Osteoblast (primary cell): ENCODE data around the gene RNF144A. TPM values are rescaled to one million over a fixed set of nuclear protein-coding genes. Genes with fewer than 3 reads are reported as not detected.
"Not testable (repeated sequence)": the region's sequence is repeated elsewhere in the genome, so short reads cannot be mapped to it uniquely, and the experiment has no call there.

Experiments used
- DNase-seq: peaks from one replicate; pipeline ENCODE4 v3.0.0; 2011; ENCODE audit warnings: low spot score, mixed read lengths; ENCODE audit not compliant: insufficient read length; ENCODE audit errors: missing footprints
- H2AFZ ChIP-seq: 2 replicates; pipeline ENCODE4 v1.6.0; 2011; ENCODE audit warnings: mild to moderate bottlenecking, low read length
- H3K27ac ChIP-seq: 2 replicates; pipeline ENCODE4 v1.5.1; 2011; ENCODE audit warnings: mild to moderate bottlenecking, low read depth, low read length, moderate library complexity
- H3K27me3 ChIP-seq: 2 replicates; pipeline ENCODE4 v1.6.0; 2012; ENCODE audit warnings: mild to moderate bottlenecking, control low read depth, inconsistent platforms, low read length, moderate library complexity; ENCODE audit not compliant: insufficient read depth
- H3K36me3 ChIP-seq: 2 replicates; pipeline ENCODE4 v1.5.1; 2011; ENCODE audit warnings: mild to moderate bottlenecking, low read length, control low read depth, moderate library complexity; ENCODE audit not compliant: insufficient read depth
- H3K4me1 ChIP-seq: 2 replicates; pipeline ENCODE4 v1.5.1; 2011; ENCODE audit warnings: mild to moderate bottlenecking, low read length, control low read depth, moderate library complexity; ENCODE audit not compliant: insufficient read depth
- H3K4me2 ChIP-seq: 2 replicates; pipeline ENCODE4 v1.6.0; 2011; ENCODE audit warnings: mild to moderate bottlenecking, low read length; ENCODE audit not compliant: insufficient read depth
- H3K4me3 ChIP-seq: fragments of 200-600 bp; sonication (generic); 3 replicates; pipeline ENCODE4 v1.5.1; 2012; ENCODE audit warnings: mild to moderate bottlenecking, low read length, inconsistent platforms; ENCODE audit not compliant: insufficient read depth
- H3K79me2 ChIP-seq: 2 replicates; pipeline ENCODE4 v1.6.0; 2012; ENCODE audit warnings: mild to moderate bottlenecking, low read length, control low read depth, inconsistent platforms; ENCODE audit not compliant: insufficient read depth
- H3K9me3 ChIP-seq: 2 replicates; pipeline ENCODE4 v1.5.1; 2011; ENCODE audit warnings: low read depth, low read length, control low read depth
- H4K20me1 ChIP-seq: 2 replicates; pipeline ENCODE4 v1.6.0; 2012; ENCODE audit warnings: mild to moderate bottlenecking, low read length, control low read depth; ENCODE audit not compliant: insufficient read depth
- total RNA-seq: library from RNA; depleted of rRNA; stranded (reverse); fragments of >200 nt; gene quantifications from 2 replicates; pipeline ENCODE4 v1.2.3, GENCODE V29; 2012
- TF ChIP-seq, protein P1 (sequence below): IDR thresholded peaks from 2 replicates; pipeline ENCODE4 v1.5.1; 2011; ENCODE audit warnings: mild to moderate bottlenecking, low read depth, low read length, moderate library complexity; ENCODE audit errors: extremely low read depth

RNF144A gene
- total RNA-seq, 1 donor, result 15.9 TPM

DNA sequence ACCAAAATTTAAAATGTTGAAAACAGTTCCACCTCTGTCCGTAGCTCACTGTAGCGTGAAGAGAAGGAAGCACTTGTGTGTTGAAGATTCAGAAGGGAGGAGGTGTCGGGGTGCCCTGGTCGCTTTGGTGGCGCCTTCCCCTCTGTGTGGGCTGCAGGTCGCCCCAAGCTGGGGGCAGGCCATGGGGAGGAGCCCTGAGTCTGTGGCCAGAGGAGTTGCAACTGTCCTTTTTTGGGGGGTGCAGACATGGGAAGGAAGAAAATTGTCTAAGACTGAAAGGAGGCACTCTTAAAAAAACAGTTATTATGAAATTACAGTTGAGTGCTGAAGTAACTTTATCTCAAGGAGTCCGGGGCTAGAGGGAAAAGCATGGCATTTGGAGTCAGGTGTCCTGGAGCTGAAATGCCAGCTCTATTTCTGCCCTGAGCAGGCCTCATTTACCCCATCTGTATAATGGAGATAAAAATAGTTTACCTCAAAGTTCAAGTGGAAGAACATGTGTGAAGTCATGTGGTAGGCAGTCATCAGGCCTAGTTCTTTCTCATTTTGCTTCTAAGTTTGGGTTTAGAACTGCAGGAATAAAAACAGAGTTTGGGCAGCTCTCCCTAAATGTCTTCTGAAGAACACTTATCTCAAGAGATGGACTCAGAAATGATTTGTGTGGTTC, 82.1 kb downstream of the RNF144A start:
- H3K4me3 ChIP-seq, result no peak overlapping the region
- no peaks in the 10 kb centered on the region for H3K27me3 ChIP-seq
- H3K4me2 ChIP-seq, result no peak overlapping the region
- H3K79me2 ChIP-seq, result no peaks in the 10 kb centered on the region
- H2AFZ ChIP-seq, result no peak overlapping the region
- no peaks in the 10 kb centered on the region for H3K4me1 ChIP-seq
- H4K20me1 ChIP-seq, result no peaks in the 10 kb centered on the region
- no peak for DNase-seq
- no peaks in the 10 kb centered on the region for H3K9me3 ChIP-seq
- TF ChIP-seq, protein P1, sequence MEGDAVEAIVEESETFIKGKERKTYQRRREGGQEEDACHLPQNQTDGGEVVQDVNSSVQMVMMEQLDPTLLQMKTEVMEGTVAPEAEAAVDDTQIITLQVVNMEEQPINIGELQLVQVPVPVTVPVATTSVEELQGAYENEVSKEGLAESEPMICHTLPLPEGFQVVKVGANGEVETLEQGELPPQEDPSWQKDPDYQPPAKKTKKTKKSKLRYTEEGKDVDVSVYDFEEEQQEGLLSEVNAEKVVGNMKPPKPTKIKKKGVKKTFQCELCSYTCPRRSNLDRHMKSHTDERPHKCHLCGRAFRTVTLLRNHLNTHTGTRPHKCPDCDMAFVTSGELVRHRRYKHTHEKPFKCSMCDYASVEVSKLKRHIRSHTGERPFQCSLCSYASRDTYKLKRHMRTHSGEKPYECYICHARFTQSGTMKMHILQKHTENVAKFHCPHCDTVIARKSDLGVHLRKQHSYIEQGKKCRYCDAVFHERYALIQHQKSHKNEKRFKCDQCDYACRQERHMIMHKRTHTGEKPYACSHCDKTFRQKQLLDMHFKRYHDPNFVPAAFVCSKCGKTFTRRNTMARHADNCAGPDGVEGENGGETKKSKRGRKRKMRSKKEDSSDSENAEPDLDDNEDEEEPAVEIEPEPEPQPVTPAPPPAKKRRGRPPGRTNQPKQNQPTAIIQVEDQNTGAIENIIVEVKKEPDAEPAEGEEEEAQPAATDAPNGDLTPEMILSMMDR, result no peak
- no peak overlapping the region for H3K27ac ChIP-seq
- H3K36me3 ChIP-seq, result no peaks in the 10 kb centered on the region

DNA sequence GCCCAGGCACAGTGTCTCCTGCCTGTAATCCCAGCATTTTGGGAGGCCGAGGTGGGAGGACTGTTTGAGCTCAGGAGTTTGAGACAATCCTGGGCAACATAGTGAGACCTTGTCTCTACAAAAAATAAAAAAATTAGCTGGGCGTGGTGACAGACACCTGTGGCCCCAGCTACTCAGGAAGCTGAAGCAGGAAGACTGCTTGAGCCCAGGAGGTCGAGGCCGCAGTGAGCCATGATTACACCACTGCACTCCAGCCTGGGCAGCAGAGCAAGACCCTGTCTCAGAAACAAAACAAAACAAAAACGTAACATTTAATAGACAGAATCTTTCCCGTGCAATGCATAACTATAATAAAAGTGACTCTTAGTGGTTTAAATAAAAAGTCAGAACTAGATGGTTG, 84.2 kb downstream of the RNF144A start:
- H4K20me1 ChIP-seq, H3K27ac ChIP-seq: not testable (repeated sequence)

DNA sequence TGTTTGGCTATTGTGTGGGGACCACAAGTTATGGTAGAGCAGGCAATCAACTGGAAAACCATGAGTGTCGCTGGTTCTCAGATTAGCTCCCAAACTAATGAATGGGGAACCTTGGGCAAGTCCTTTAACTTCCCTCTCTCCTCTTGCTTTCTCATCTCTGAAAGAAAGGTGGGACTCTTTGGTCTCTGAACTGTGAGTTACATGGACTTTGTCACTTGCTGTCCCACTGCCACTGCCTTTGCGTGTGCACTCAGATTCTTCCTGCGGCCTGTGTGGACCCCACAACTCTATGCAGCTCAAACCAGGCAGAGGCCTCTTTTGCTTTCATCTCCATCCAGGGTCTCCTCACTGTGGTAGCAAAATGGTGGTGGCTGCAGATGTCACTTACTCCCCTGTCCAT, 86.7 kb downstream of the RNF144A start:
- Histone ChIP-seq H3K4me2 (no peak overlapping the region), H3K4me3 (no peak overlapping the region), H3K79me2 (no peaks in the 10 kb centered on the region), H4K20me1 (no peaks in the 10 kb centered on the region), H3K27ac (no peak overlapping the region), H3K27me3 (no peaks in the 10 kb centered on the region), H2AFZ (no peak overlapping the region), H3K4me1 (peaks cover 8% of the 10 kb centered on the region), H3K9me3 (no peaks in the 10 kb centered on the region), H3K36me3 (no peaks in the 10 kb centered on the region)
- no peak for DNase-seq
- TF ChIP-seq, protein P1, result no peak

More for the DNA sequence above, 84.2 kb downstream of the RNF144A start:
- H2AFZ ChIP-seq, H3K27me3 ChIP-seq, H3K4me1 ChIP-seq, DNase-seq, H3K4me2 ChIP-seq, H3K36me3 ChIP-seq, H3K4me3 ChIP-seq, H3K9me3 ChIP-seq, H3K79me2 ChIP-seq: not testable (repeated sequence)

DNA sequence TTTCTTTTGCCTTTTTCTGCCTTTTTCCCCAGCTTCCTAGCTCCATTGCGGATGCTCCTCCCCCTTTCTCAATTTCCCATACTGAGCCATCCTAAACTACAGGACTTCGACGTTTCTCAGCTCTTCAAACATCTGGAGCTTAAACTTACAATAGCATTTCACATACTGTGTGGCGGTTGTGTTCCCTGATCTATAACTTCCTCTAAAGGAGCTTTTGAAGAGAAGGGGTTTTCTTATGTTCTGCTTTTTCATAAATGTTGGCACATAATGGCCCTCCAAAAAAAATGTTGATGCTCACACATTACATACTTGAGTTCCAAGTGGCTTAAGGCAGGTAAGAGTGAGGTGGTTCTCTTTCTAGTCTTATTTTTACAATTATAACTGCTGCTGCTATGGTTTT, 87.4 kb downstream of the RNF144A start:
- Histone ChIP-seq H4K20me1 (no peaks in the 10 kb centered on the region), H3K36me3 (no peaks in the 10 kb centered on the region), H3K9me3 (no peaks in the 10 kb centered on the region), H3K4me2 (no peak overlapping the region), H3K79me2 (no peaks in the 10 kb centered on the region), H3K27ac (no peak overlapping the region), H2AFZ (no peak overlapping the region), H3K4me3 (no peak overlapping the region), H3K4me1 (peaks cover 11% of the 10 kb centered on the region), H3K27me3 (no peaks in the 10 kb centered on the region)
- DNase-seq, result no peak
- TF ChIP-seq, protein P1, result no peak
